Measurements from ENCODE around the gene MGAT5B. TPM values are rescaled to one million over a fixed set of nuclear protein-coding genes. Genes with fewer than 3 reads are reported as not detected.

MGAT5B gene
- total and polyA plus RNA-seq, 2 of the 13 experiments (the other 11 are each of a cell fraction or from before 2014, with no cell fraction given) = 0.07 to 0.13 TPM

- no peak for ATAC-seq
- TF ChIP-seq SNAPC2 (CRISPR knock-in tag; IDR thresholded peaks at IDR 0.05) (no peak), ARNT2 (CRISPR knock-in tag; IDR thresholded peaks at IDR 0.05; ENCODE audit: low read depth) (no peak), THAP9 (CRISPR knock-in tag; IDR thresholded peaks at IDR 0.05; ENCODE audit: borderline replicate concordance) (no peak), ZBTB1 (CRISPR knock-in tag; IDR thresholded peaks at IDR 0.05; ENCODE audit: borderline replicate concordance) (no peak)
- Histone ChIP-seq H3K27ac (ENCODE audit: extremely low read length, insufficient read depth, low read length) (no peak overlapping the region), H3K9me3 (ENCODE audit: low read length) (no peaks in the 10 kb centered on the region), H3K9ac (ENCODE audit: insufficient read depth, low read depth, low read length) (no peak overlapping the region), H3K4me1 (ENCODE audit: insufficient read depth, low read length) (no peaks in the 10 kb centered on the region), H2AFZ (ENCODE audit: low read length) (no peak overlapping the region), H3K27me3 (ENCODE audit: control insufficient read depth in 1 of 2, insufficient read depth in 2 of 2, low read length in 2 of 2) (peaks cover 12 to 62% of the 10 kb centered on the region in 2 experiments), H3K4me3 (replicated peaks in 1 of 3; ENCODE audit: insufficient read depth in 1 of 3, low read depth in 2 of 3, low read length in 3 of 3) (no peak overlapping the region), H3K4me2 (ENCODE audit: low read depth, low read length) (no peak overlapping the region), H3K36me3 (replicated peaks in 1 of 2; ENCODE audit: control insufficient read depth in 1 of 2, insufficient read depth in 2 of 2, low read length in 2 of 2) (no peaks in the 10 kb centered on the region), H4K20me1 (ENCODE audit: insufficient read depth, low read length) (no peaks in the 10 kb centered on the region), H3K79me2 (ENCODE audit: insufficient read depth, low read length) (no peaks in the 10 kb centered on the region)
- WGBS (ENCODE audit: low lambda C conversion rate) = 25% methylated on average over 6 of the region's 7 CpGs
- ChIA-PET CTCF (ENCODE audit: low intra/inter-chr PET ratio, low total read pairs) (no interaction called here), POLR2A (no interaction called here)
- in situ Hi-C loops (cut with HindIII; ENCODE audit: extremely low pct_ligation_motif_present, low pct_unique_long_range_greater_than_20kb) (loop anchor here (10.0 kb wide), 1 partner anchor 243 kb away; no protein-coding TSS in a partner anchor), intact Hi-C loops (cut with micrococcal nuclease; ENCODE audit: unreplicated experiment) (no loop called here)
- no peak for FAIRE-seq
- no TSS peak for BruUV-seq (replicated peaks)
- no peak for DNase-seq (ENCODE audit: low spot score)
These were observed 45.9 kb upstream of the MGAT5B start for GRCh38 chr17:76822184-76822778.

- no peaks in the 10 kb centered on the region for H3K79me2 ChIP-seq (ENCODE audit: insufficient read depth, low read length)
- TF ChIP-seq MZF1 (CRISPR knock-in tag; IDR thresholded peaks at IDR 0.05; ENCODE audit: borderline replicate concordance) = no peak
- no peak for TF ChIP-seq MLLT10 (CRISPR knock-in tag; IDR thresholded peaks at IDR 0.05)
- no peak for TF ChIP-seq REXO4 (CRISPR knock-in tag; IDR thresholded peaks at IDR 0.05; ENCODE audit: borderline replicate concordance)
- in situ Hi-C loops (cut with HindIII; ENCODE audit: extremely low pct_ligation_motif_present, low pct_unique_long_range_greater_than_20kb) (loop anchor here (10.0 kb wide), 1 partner anchor 241 kb away; no protein-coding TSS in a partner anchor), intact Hi-C loops (cut with micrococcal nuclease; ENCODE audit: unreplicated experiment) (no loop called here)
- 57% methylated on average over 12 of the region's 12 CpGs for WGBS (ENCODE audit: low lambda C conversion rate)
- POLR2A ChIA-PET = no interaction called here
- H2AFZ ChIP-seq (ENCODE audit: low read length) = no peak overlapping the region
- DNase-seq (ENCODE audit: low spot score) (no peak), ATAC-seq (no peak), FAIRE-seq (no peak)
- no TSS peak for BruUV-seq (replicated peaks)
- no peaks in the 10 kb centered on the region for H3K4me1 ChIP-seq (ENCODE audit: insufficient read depth, low read length)
- no peak overlapping the region for H3K9ac ChIP-seq (ENCODE audit: insufficient read depth, low read depth, low read length)
- H3K9me3 ChIP-seq (ENCODE audit: low read length) = no peaks in the 10 kb centered on the region
- CTCF ChIA-PET (ENCODE audit: low intra/inter-chr PET ratio, low total read pairs) = no interaction called here
- peaks cover 10 to 58% of the 10 kb centered on the region in 2 experiments for H3K27me3 ChIP-seq (ENCODE audit: control insufficient read depth in 1 of 2, insufficient read depth in 2 of 2, low read length in 2 of 2)
- no peak overlapping the region for H3K4me3 ChIP-seq (replicated peaks in 1 of 3; ENCODE audit: insufficient read depth in 1 of 3, low read depth in 2 of 3, low read length in 3 of 3)
- no peaks in the 10 kb centered on the region for H3K36me3 ChIP-seq (replicated peaks in 1 of 2; ENCODE audit: control insufficient read depth in 1 of 2, insufficient read depth in 2 of 2, low read length in 2 of 2)
- no peak overlapping the region for H3K27ac ChIP-seq (ENCODE audit: extremely low read length, insufficient read depth, low read length)
- no peaks in the 10 kb centered on the region for H4K20me1 ChIP-seq (ENCODE audit: insufficient read depth, low read length)
- H3K4me2 ChIP-seq (ENCODE audit: low read depth, low read length) = no peak overlapping the region
These were observed 44.1 kb upstream of the MGAT5B start for GRCh38 chr17:76824093-76824492.

Measured in HepG2 (cell line).